Stomach smooth muscle (tissue), 2 donors: ENCODE data around the gene PTGS1.

Experiments used
- H3K27ac ChIP-seq: one replicate; pipeline ENCODE4 v1.7.0; 2013; ENCODE audit warnings: mild to moderate bottlenecking, low read length, inconsistent platforms
- H3K27me3 ChIP-seq, 2 donors: one replicate each; pipeline ENCODE4 v1.7.0; 2013; ENCODE audit warnings: low read length in 2 of 2; ENCODE audit not compliant: insufficient read depth in 2 of 2, control insufficient read depth in 1 of 2
- H3K36me3 ChIP-seq, 2 donors: one replicate each; pipeline ENCODE4 v1.7.0; 2013; ENCODE audit warnings: low read length in 2 of 2; ENCODE audit not compliant: control insufficient read depth in 2 of 2, insufficient read depth in 2 of 2
- H3K4me1 ChIP-seq: one replicate; pipeline ENCODE4 v1.7.0; 2013; ENCODE audit warnings: low read length; ENCODE audit not compliant: control insufficient read depth, insufficient read depth
- H3K4me3 ChIP-seq, 2 donors: one replicate each; pipeline ENCODE4 v1.7.0; 2013; ENCODE audit warnings: low read length in 2 of 2
- H3K9ac ChIP-seq, 2 donors: one replicate each; pipeline ENCODE4 v1.7.0; 2013; ENCODE audit warnings: low read length in 2 of 2, mild to moderate bottlenecking in 1 of 2
- H3K9me3 ChIP-seq, 2 donors: one replicate each; pipeline ENCODE4 v1.7.0; 2013; ENCODE audit warnings: low read length in 2 of 2; ENCODE audit not compliant: control insufficient read depth in 2 of 2
- donor health status: healthy.
- donor health status: Pancreatic carcinoma.

Gene PTGS1

DNA sequence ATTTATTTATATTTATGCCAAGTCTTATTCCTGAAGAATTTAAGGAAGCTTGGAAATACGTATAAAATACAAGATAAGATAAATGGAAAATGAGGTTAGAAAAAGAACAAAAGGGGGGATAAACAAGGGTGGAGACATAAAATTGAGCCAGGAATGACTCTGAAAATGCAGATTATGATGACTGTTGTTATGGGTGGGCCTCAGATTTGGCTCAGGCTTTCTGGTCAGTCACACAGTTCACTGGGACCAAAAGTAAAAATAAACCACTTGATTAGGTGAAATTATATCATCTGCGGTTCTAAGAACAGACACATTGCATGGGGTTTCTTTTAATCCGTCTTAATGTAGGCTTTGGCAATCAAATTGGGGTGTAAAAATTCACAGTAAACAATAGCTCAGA lies 55.9 kb downstream of the PTGS1 start:
- Histone ChIP-seq H3K4me1 (no peaks in the 10 kb centered on the region), H3K4me3 (no peak overlapping the region), H3K36me3 (no peaks in the 10 kb centered on the region), H3K9me3 (peaks cover 0 to 4% of the 10 kb centered on the region in 2 donors), H3K27ac (no peak overlapping the region), H3K9ac (no peak overlapping the region), H3K27me3 (no peaks in the 10 kb centered on the region)

DNA sequence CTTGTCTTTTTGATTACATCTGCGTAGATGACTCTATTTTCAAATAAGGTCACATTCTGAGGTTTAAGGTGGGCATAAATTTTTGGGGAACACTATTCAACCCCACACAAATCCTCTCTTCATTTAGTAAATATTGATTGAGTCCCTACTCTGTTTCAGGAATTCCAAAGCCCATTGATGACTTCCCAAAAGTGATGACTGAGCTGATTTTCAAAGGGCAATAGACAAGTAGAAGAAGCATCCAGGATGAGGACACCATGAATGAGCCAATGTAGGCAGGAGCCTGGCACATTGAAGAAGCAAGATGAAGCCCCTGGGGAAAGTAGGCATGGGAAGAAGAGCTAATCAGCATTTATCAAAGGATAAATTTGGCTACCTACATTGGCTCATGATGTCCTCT lies 71.7 kb downstream of the PTGS1 start:
- peaks cover 6% of the 10 kb centered on the region for H3K4me1 ChIP-seq
- H3K4me3 ChIP-seq = no peak overlapping the region
- no peak overlapping the region for H3K9ac ChIP-seq
- H3K9me3 ChIP-seq = no peaks in the 10 kb centered on the region
- no peaks in the 10 kb centered on the region for H3K27me3 ChIP-seq
- H3K27ac ChIP-seq = no peak overlapping the region
- no peaks in the 10 kb centered on the region for H3K36me3 ChIP-seq

DNA sequence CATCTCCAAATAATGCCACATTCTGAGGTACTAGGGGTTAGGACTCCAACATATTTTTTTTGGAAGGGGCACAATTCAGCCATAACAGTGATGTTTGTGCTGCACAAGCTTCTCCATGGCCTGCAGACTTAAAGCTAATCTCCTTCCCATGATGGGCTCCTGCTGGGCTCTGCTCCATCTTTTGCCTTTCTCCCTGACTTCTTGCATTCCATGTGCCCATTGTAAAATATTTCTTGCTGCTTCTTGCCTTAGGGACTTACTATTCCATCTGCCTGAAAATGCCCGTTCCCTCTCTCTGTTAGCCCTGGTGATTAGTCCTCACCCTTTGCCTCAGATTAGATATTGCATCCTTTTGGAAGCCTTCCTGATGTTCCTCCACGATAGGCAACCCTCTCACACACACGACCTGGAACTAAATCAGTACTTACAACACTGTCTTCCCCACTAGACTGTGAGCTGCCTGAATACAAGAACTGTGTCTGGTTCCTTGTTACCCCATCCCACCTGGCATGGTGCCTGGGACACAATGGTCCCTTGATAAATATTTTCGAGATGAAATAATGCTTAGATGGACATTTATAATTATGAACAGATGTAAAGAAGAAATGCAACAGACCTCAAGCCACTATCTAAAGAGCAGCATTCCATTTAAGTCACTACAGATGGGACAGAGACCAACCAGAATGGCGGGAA lies 73.4 kb downstream of the PTGS1 start:
- Histone ChIP-seq H3K4me1 (peaks cover 6% of the 10 kb centered on the region), H3K27me3 (no peaks in the 10 kb centered on the region), H3K9me3 (no peaks in the 10 kb centered on the region), H3K9ac (no peak overlapping the region), H3K36me3 (no peaks in the 10 kb centered on the region), H3K4me3 (no peak overlapping the region), H3K27ac (no peak overlapping the region)
